ENCODE data around the gene BOLA2.
"Not testable (repeated sequence)": the region's sequence is repeated elsewhere in the genome, so short reads cannot be mapped to it uniquely, and the experiment has no call there.

Gene BOLA2

GRCh38 chr16:29454269-29454668 is at the start of gene BOLA2, which contains the start of gene SLX1B:
BOLA2 (minus strand) TSS chr16:29454351; CDS start chr16:29454253, 98 bp downstream.
SLX1B (plus strand) TSS chr16:29454533.
- not testable (repeated sequence) for DNase-seq

GRCh38 chr16:29482276-29482675 is 28.1 kb upstream of the BOLA2 start:
- DNase-seq: not testable (repeated sequence)

- not testable (repeated sequence) for DNase-seq
Observed at GRCh38 chr16:29472065-29472464, 17.9 kb upstream of the BOLA2 start.

GRCh38 chr16:29469660-29470059 is 15.5 kb upstream of the BOLA2 start:
- peak; percentile 40 to 70 for DNase-seq

GRCh38 chr16:29467654-29468366 is 13.7 kb upstream of the BOLA2 start:
- DNase-seq: not testable (repeated sequence)

GRCh38 chr16:29466904-29467303 is 12.8 kb upstream of the BOLA2 start:
- DNase-seq: not testable (repeated sequence)

GRCh38 chr16:29465985-29466824 is 12.1 kb upstream of the BOLA2 start:
- DNase-seq: not testable (repeated sequence)

- DNase-seq: not testable (repeated sequence)
Observed at GRCh38 chr16:29460647-29461030, 6.5 kb upstream of the BOLA2 start.

GRCh38 chr16:29459706-29460646 is 5.8 kb upstream of the BOLA2 start, which contains the start of gene SULT1A4:
SULT1A4 (plus strand) TSS chr16:29459913; CDS start chr16:29461386, 1,473 bp downstream.
- DNase-seq: not testable (repeated sequence)

- DNase-seq: not testable (repeated sequence)
Observed at GRCh38 chr16:29457660-29458059, 3.5 kb upstream of the BOLA2 start.

GRCh38 chr16:29454828-29455227 is 677 bp upstream of the BOLA2 start:
- not testable (repeated sequence) for DNase-seq

- not testable (repeated sequence) for DNase-seq
Observed at GRCh38 chr16:29453754-29454153, 397 bp downstream of the BOLA2 start.

GRCh38 chr16:29425390-29425789 is 28.8 kb downstream of the BOLA2 start:
- not testable (repeated sequence) for DNase-seq

- not testable (repeated sequence) for DNase-seq
Observed at GRCh38 chr16:29423587-29423986, 30.6 kb downstream of the BOLA2 start.

- not testable (repeated sequence) for DNase-seq
Observed at GRCh38 chr16:29405249-29405648, 48.9 kb downstream of the BOLA2 start.
